ENCODE data around the gene SLC2A9. TPM values are rescaled to one million over a fixed set of nuclear protein-coding genes. Genes with fewer than 3 reads are reported as not detected.

The SLC2A9 gene
- total RNA-seq, 2 donors from 2014 or later: 1.1 to 1.7 TPM

GRCh38 chr4:9929111-9929510 lies 92.2 kb downstream of the SLC2A9 start:
- no peaks in the 10 kb centered on the region for H3K36me3 Mint-ChIP-seq (ENCODE audit: insufficient read depth in 2 of 2)
- H3K27ac Mint-ChIP-seq: no peak overlapping the region
- ATAC-seq (replicated peaks in 1 of 2): no peak
- DNase-seq: no peak
- H3K9me3 Mint-ChIP-seq: peaks cover 0 to 1% of the 10 kb centered on the region in 2 donors
- no peaks in the 10 kb centered on the region for H3K27me3 Mint-ChIP-seq (ENCODE audit: low read depth)
- H3K4me3 Mint-ChIP-seq: no peak overlapping the region
- H3K4me1 Mint-ChIP-seq (ENCODE audit: low read depth): no peaks in the 10 kb centered on the region

GRCh38 chr4:9927341-9928007 lies 93.8 kb downstream of the SLC2A9 start:
- Mint-ChIP-seq H3K4me1 (ENCODE audit: low read depth) (no peaks in the 10 kb centered on the region), H3K9me3 (no peaks in the 10 kb centered on the region), H3K27me3 (ENCODE audit: low read depth) (no peaks in the 10 kb centered on the region), H3K4me3 (no peak overlapping the region), H3K36me3 (ENCODE audit: insufficient read depth in 2 of 2) (no peaks in the 10 kb centered on the region), H3K27ac (no peak overlapping the region)
- no peak for DNase-seq
- no peak for ATAC-seq (replicated peaks in 1 of 2)

- DNase-seq (no peak), ATAC-seq (replicated peaks in 1 of 2) (no peak)
- no peaks in the 10 kb centered on the region for H3K27me3 Mint-ChIP-seq (ENCODE audit: low read depth)
- H3K4me1 Mint-ChIP-seq (ENCODE audit: low read depth): no peaks in the 10 kb centered on the region
- no peaks in the 10 kb centered on the region for H3K36me3 Mint-ChIP-seq (ENCODE audit: insufficient read depth in 2 of 2)
- H3K9me3 Mint-ChIP-seq: no peaks in the 10 kb centered on the region
- H3K4me3 Mint-ChIP-seq: no peak overlapping the region
- no peak overlapping the region for H3K27ac Mint-ChIP-seq
These were observed 94.7 kb downstream of the SLC2A9 start for GRCh38 chr4:9926586-9926985.

GRCh38 chr4:9925750-9926439 lies 95.4 kb downstream of the SLC2A9 start:
- H3K9me3 Mint-ChIP-seq: no peaks in the 10 kb centered on the region
- no peak overlapping the region for H3K4me3 Mint-ChIP-seq
- DNase-seq (no peak), ATAC-seq (replicated peaks in 1 of 2) (no peak)
- H3K27me3 Mint-ChIP-seq (ENCODE audit: low read depth): no peaks in the 10 kb centered on the region
- H3K36me3 Mint-ChIP-seq (ENCODE audit: insufficient read depth in 2 of 2): no peaks in the 10 kb centered on the region
- H3K27ac Mint-ChIP-seq: no peak overlapping the region
- no peaks in the 10 kb centered on the region for H3K4me1 Mint-ChIP-seq (ENCODE audit: low read depth)

GRCh38 chr4:9924750-9925149 lies 96.5 kb downstream of the SLC2A9 start:
- no peaks in the 10 kb centered on the region for H3K36me3 Mint-ChIP-seq (ENCODE audit: insufficient read depth in 2 of 2)
- no peak overlapping the region for H3K27ac Mint-ChIP-seq
- no peak for DNase-seq
- ATAC-seq (replicated peaks in 1 of 2): no peak
- H3K9me3 Mint-ChIP-seq: no peaks in the 10 kb centered on the region
- no peaks in the 10 kb centered on the region for H3K27me3 Mint-ChIP-seq (ENCODE audit: low read depth)
- H3K4me3 Mint-ChIP-seq: no peak overlapping the region
- H3K4me1 Mint-ChIP-seq (ENCODE audit: low read depth): no peaks in the 10 kb centered on the region

DNA sequence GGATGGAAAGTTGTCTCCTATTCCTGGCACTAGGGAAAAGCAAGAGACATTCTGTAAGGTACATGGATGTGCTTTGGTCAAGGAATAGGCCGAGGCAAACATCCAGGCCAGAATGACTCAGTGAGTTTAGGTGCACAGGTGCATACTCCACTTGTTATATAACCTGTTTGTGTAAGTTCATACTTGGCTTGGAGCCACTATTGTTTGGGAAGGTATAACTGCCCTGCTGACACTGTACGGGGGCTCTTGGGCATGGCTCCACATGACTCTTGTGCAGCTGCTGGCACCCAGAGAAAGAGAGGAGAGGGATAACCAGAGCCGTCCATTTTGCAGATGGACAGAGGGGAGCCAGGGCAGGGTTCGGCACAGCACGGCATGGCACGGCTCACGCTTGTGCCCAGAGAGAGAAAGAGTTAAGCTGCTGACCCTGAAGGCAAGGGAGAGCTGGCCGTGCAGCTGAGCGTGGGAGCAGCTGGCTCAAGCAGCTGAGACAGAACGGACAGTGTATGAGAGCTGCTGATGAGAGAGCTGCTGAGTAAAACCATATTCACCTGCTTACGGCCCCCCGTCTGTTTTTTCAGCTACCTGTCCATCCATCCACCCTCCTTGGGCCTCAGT lies 98.0 kb downstream of the SLC2A9 start:
- DNase-seq: no peak
- Mint-ChIP-seq H3K27ac (no peak overlapping the region), H3K4me3 (no peak overlapping the region), H3K27me3 (ENCODE audit: low read depth) (no peaks in the 10 kb centered on the region), H3K36me3 (ENCODE audit: insufficient read depth in 2 of 2) (no peaks in the 10 kb centered on the region), H3K4me1 (ENCODE audit: low read depth) (no peaks in the 10 kb centered on the region), H3K9me3 (no peaks in the 10 kb centered on the region)
- no peak for ATAC-seq (replicated peaks in 1 of 2)

DNA sequence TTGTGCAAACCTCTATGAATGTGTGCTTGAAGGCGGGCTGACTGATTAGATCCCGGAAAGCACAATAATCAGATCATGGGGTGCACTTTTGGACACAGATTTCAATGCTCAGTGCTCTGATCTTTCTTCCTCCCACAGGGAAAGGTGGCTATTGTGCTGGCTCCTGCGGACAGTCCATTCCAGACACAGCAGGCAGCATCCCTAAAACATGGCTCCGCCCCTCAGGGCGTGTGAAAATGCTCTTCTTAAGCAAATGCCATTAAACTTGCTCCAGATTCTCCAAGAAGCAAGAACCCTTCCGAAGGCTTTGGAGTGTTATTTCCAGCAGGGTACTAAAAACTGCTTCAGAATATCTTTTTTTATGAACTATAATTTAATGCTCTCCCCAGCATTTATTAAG lies 100.0 kb downstream of the SLC2A9 start:
- no peaks in the 10 kb centered on the region for H3K36me3 Mint-ChIP-seq (ENCODE audit: insufficient read depth in 2 of 2)
- no peaks in the 10 kb centered on the region for H3K27me3 Mint-ChIP-seq (ENCODE audit: low read depth)
- no peak overlapping the region for H3K4me3 Mint-ChIP-seq
- H3K4me1 Mint-ChIP-seq (ENCODE audit: low read depth): no peaks in the 10 kb centered on the region
- DNase-seq: no peak
- ATAC-seq (replicated peaks in 1 of 2): no peak
- no peaks in the 10 kb centered on the region for H3K9me3 Mint-ChIP-seq
- no peak overlapping the region for H3K27ac Mint-ChIP-seq

DNA sequence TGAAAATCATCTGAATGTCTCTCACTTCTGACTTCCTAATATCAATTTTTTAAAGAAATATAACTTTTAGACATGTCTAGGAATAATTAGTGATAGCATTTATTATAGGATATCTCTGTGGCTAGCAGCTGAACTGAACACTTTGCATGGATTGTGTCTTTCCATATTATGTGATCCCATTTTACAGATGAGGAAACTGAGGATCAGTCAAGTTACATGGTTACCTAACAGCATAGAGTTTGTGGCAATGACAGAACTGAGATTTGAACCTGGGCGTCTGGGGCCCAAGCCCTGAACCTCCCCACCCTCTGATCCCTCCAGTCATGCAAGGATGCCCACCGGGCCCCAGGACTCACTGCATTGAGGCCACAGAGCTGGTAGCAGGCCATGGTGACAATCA lies 101.3 kb downstream of the SLC2A9 start:
- DNase-seq (no peak), ATAC-seq (replicated peaks in 1 of 2) (no peak)
- H3K4me3 Mint-ChIP-seq: no peak overlapping the region
- no peaks in the 10 kb centered on the region for H3K36me3 Mint-ChIP-seq (ENCODE audit: insufficient read depth in 2 of 2)
- no peaks in the 10 kb centered on the region for H3K27me3 Mint-ChIP-seq (ENCODE audit: low read depth)
- H3K4me1 Mint-ChIP-seq (ENCODE audit: low read depth): no peaks in the 10 kb centered on the region
- H3K27ac Mint-ChIP-seq: no peak overlapping the region
- no peaks in the 10 kb centered on the region for H3K9me3 Mint-ChIP-seq

DNA sequence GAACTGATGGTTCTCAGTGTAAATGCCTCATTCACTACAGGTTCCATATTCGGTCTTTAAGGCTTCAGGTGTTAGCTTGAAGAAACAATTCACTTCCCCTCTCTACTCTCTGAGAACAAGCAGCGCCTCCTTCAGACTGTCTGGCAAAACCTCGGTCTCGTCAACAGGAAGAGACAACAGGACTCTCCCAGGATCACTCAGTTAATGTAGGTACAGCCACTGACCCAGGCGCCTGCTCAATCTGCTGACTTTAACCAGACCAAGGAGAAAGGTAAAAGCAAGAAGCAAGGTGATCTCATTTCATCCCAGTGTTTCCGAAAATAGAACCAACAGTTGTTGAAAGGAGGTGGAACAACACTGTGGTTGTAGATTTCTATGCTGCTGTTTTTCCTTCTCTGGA lies 102.2 kb downstream of the SLC2A9 start:
- Mint-ChIP-seq H3K4me3 (no peak overlapping the region), H3K9me3 (no peaks in the 10 kb centered on the region), H3K4me1 (ENCODE audit: low read depth) (no peaks in the 10 kb centered on the region), H3K27ac (no peak overlapping the region), H3K36me3 (ENCODE audit: insufficient read depth in 2 of 2) (no peaks in the 10 kb centered on the region), H3K27me3 (ENCODE audit: low read depth) (no peaks in the 10 kb centered on the region)
- DNase-seq: no peak
- ATAC-seq (replicated peaks in 1 of 2): no peak

- no peaks in the 10 kb centered on the region for H3K9me3 Mint-ChIP-seq
- no peak for ATAC-seq (replicated peaks in 1 of 2)
- H3K27me3 Mint-ChIP-seq (ENCODE audit: low read depth): no peaks in the 10 kb centered on the region
- H3K4me3 Mint-ChIP-seq: no peak overlapping the region
- DNase-seq: no peak
- H3K36me3 Mint-ChIP-seq (ENCODE audit: insufficient read depth in 2 of 2): no peaks in the 10 kb centered on the region
- H3K4me1 Mint-ChIP-seq (ENCODE audit: low read depth): no peaks in the 10 kb centered on the region
- H3K27ac Mint-ChIP-seq: no peak overlapping the region
These were observed 102.8 kb downstream of the SLC2A9 start for GRCh38 chr4:9918484-9918883.

DNA sequence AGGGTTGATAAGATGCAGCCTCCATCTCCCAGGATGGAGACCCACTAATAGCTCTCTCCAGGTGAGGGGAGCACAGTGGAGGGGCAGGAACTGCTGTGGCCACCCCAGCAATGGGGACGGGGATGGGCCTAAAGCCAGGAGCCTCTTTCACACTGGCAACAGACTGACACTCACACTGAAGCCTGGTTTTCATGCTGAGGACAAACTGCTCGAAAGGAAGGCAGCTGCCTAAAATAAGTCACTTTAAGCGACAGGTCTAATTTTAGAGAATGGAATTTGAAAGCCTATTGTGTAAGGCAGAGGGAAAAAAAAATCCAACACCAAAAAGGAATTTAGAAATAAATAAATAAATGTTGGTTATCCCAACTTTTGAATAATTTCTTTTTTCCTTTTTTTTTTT lies 104.4 kb downstream of the SLC2A9 start:
- Mint-ChIP-seq H3K4me3 (no peak overlapping the region), H3K27me3 (ENCODE audit: low read depth) (no peaks in the 10 kb centered on the region), H3K4me1 (ENCODE audit: low read depth) (no peaks in the 10 kb centered on the region), H3K9me3 (no peaks in the 10 kb centered on the region), H3K27ac (no peak overlapping the region), H3K36me3 (ENCODE audit: insufficient read depth in 2 of 2) (no peaks in the 10 kb centered on the region)
- ATAC-seq (replicated peaks in 1 of 2) (no peak), DNase-seq (no peak)

GRCh38 chr4:9916346-9916745 lies 105.0 kb downstream of the SLC2A9 start:
- H3K4me3 Mint-ChIP-seq: no peak overlapping the region
- no peaks in the 10 kb centered on the region for H3K9me3 Mint-ChIP-seq
- H3K4me1 Mint-ChIP-seq (ENCODE audit: low read depth): no peaks in the 10 kb centered on the region
- H3K36me3 Mint-ChIP-seq (ENCODE audit: insufficient read depth in 2 of 2): no peaks in the 10 kb centered on the region
- H3K27ac Mint-ChIP-seq: no peak overlapping the region
- no peak for DNase-seq
- H3K27me3 Mint-ChIP-seq (ENCODE audit: low read depth): no peaks in the 10 kb centered on the region
- ATAC-seq (replicated peaks in 1 of 2): no peak

DNA sequence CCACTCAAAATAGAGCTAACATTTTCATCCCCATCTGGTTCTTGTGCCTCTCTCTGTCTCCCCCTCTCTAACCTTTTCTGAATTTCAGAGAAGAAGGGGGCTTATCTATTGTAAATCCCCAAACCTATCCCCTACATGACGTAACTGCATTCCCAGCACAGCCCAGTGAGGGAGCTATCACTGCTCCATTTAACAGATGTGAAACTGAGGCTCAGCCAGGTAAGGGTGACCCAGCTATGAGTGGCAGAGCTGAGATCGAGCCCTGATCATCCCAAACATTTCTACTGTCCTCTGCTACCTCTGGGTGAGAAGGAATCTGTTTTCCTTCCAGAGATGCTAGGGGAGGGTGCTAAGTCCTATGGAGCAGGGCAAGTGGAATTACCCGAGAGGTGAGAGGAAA lies 107.5 kb downstream of the SLC2A9 start:
- no peaks in the 10 kb centered on the region for H3K36me3 Mint-ChIP-seq (ENCODE audit: insufficient read depth in 2 of 2)
- no peaks in the 10 kb centered on the region for H3K4me1 Mint-ChIP-seq (ENCODE audit: low read depth)
- DNase-seq: no peak
- ATAC-seq (replicated peaks in 1 of 2): no peak
- no peak overlapping the region for H3K4me3 Mint-ChIP-seq
- no peak overlapping the region for H3K27ac Mint-ChIP-seq
- H3K9me3 Mint-ChIP-seq: no peaks in the 10 kb centered on the region
- H3K27me3 Mint-ChIP-seq (ENCODE audit: low read depth): no peaks in the 10 kb centered on the region

- DNase-seq (no peak), ATAC-seq (replicated peaks in 1 of 2) (no peak)
- Mint-ChIP-seq H3K27ac (no peak overlapping the region), H3K27me3 (ENCODE audit: low read depth) (peaks cover 4% of the 10 kb centered on the region), H3K4me1 (ENCODE audit: low read depth) (peaks cover 8% of the 10 kb centered on the region), H3K4me3 (no peak overlapping the region), H3K36me3 (ENCODE audit: insufficient read depth in 2 of 2) (no peaks in the 10 kb centered on the region), H3K9me3 (no peaks in the 10 kb centered on the region)
These were observed 114.3 kb downstream of the SLC2A9 start for GRCh38 chr4:9906996-9907395.

All from activated T-cell treated with anti-CD3 and anti-CD28 coated beads, Interleukin-2, amount 50 U/mL, for 72 hours (primary cell).